Body of pancreas (tissue), 4 donors: ENCODE results near the gene KRTAP5-11. TPM values are rescaled to one million over a fixed set of nuclear protein-coding genes. Genes with fewer than 3 reads are reported as not detected.
"Not testable (repeated sequence)": the region's sequence is repeated elsewhere in the genome, so short reads cannot be mapped to it uniquely, and the experiment has no call there.

Source experiments
- ATAC-seq: fragments of 150-250 bp; one replicate; pipeline ENCODE4 v1.9.1; 2016
- DNase-seq, 4 donors: peaks; one replicate each; pipeline ENCODE4 v3.0.0-alpha.2; 2019
- H3K27ac ChIP-seq, 4 donors: fragments of 200-600 bp; sonication (generic); 1 replicate in 3 of 4; 2 replicates in 1 of 4; pipeline versions ENCODE4 v1.5.1 to v1.6.1; 2016 to 2019; ENCODE audit warnings: mild to moderate bottlenecking in 1 of 4, mixed read lengths in 1 of 4, moderate library complexity in 1 of 4
- H3K27me3 ChIP-seq, 2 donors: fragments of 200-600 bp; sonication (generic); one replicate each; pipeline ENCODE4 v1.6.0; 2016; ENCODE audit warnings: mild to moderate bottlenecking in 1 of 2
- H3K36me3 ChIP-seq, 2 donors: fragments of 200-600 bp; sonication (generic); replicated peaks in 1 of 2; 2 replicates each; pipeline ENCODE4 v1.5.1; 2016; ENCODE audit warnings: low read depth in 2 of 2; ENCODE audit not compliant: insufficient read depth in 1 of 2
- H3K4me1 ChIP-seq: fragments of 200-600 bp; sonication (generic); one replicate; pipeline ENCODE4 v1.6.0; 2016
- H3K4me3 ChIP-seq, 2 donors: fragments of 200-600 bp; sonication (generic); 1 replicate in 1 of 2; 2 replicates in 1 of 2; pipeline ENCODE4 v1.5.1; 2016 to 2019
- H3K9me3 ChIP-seq, 3 donors: fragments of 200-600 bp; sonication (generic); 1 replicate in 2 of 3; 2 replicates in 1 of 3; pipeline ENCODE4 v1.5.1; 2016
- WGBS, 2 donors: methylation state at CpG; one replicate each; pipeline ENCODE4 v1.1.5; 2017; 5-methylcytosine and 5-hydroxymethylcytosine counted together
- intact Hi-C: fragments of 100-400 bp; cut with DNase I; formaldehyde crosslinking; loops from one replicate; pipeline ENCODE4 v1.15.1; 2023
- total RNA-seq, 2 donors: library from RNA; depleted of rRNA; stranded (reverse); fragments of >200 nt; gene quantifications; one replicate each; pipeline ENCODE4 v1.1.0, GENCODE V29; 2016
- TF ChIP-seq, protein P1 (sequence below), 7 experiments: fragments of 450-650 bp in 4 of 7; fragments of 200-600 bp in 3 of 7; sonication (generic) in 3 of 7; IDR thresholded peaks; one replicate each; pipeline ENCODE4 v1.5.1; 2016 to 2019; ENCODE audit warnings: antibody characterized with exemption in 7 of 7

KRTAP5-11 gene
- total RNA-seq, 2 donors from 2014 or later, result not detected

GRCh38 chr11:71607520-71608216, 25.0 kb upstream of the KRTAP5-11 start:
- DNase-seq, H3K4me3 ChIP-seq, intact Hi-C loops, H3K9me3 ChIP-seq, H3K27me3 ChIP-seq, H3K36me3 ChIP-seq, H3K27ac ChIP-seq, H3K4me1 ChIP-seq, ATAC-seq: not testable (repeated sequence)
- WGBS, 2 donors, result 7 to 14% methylated on average over 10 to 52 of the region's 59 CpGs

DNA sequence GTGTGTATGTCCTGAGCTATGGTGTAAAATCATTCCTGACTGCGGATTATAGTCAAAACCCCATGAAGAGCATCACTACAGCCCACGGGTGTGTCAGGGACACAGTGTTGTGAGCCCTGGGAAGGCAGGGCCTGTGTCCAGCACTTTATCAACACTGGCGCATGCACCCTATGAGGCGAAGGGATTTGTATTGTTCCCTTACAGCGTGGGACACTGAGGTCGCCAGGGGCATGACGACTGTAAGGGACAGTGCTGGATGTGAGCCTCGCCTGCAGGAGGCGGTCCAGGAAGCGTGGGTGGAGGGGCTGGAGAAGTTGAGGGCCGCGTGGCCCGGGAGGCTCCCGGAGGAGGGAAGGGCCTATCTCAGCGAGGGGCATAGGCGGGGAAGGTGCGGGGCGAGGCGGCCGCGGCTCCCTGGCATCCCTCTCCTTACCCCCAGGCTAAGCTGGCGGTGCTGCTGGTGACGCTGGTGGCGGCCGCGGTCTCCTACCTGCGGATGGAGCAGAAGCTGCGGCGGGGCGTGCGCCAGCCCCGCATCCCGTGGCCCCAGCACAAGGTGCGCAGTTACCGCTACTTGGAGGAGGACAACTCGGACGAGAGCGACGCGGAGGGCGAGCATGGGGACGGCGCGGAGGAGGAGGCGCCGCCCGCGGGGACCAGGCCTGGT, 24.3 kb upstream of the KRTAP5-11 start:
- 30 to 45% methylated on average over 21 to 42 of the region's 48 CpGs for WGBS, 2 donors
- DNase-seq, H3K36me3 ChIP-seq, ATAC-seq, H3K4me1 ChIP-seq, H3K9me3 ChIP-seq, H3K27ac ChIP-seq, H3K27me3 ChIP-seq, H3K4me3 ChIP-seq, intact Hi-C loops: not testable (repeated sequence)

- H3K27me3 ChIP-seq, ATAC-seq, H3K9me3 ChIP-seq, H3K4me3 ChIP-seq, H3K27ac ChIP-seq, H3K36me3 ChIP-seq, intact Hi-C loops, H3K4me1 ChIP-seq: not testable (repeated sequence)
- WGBS, 2 donors, result 13 to 29% methylated on average over 3 to 16 of the region's 17 CpGs
- TF ChIP-seq, protein P1, sequence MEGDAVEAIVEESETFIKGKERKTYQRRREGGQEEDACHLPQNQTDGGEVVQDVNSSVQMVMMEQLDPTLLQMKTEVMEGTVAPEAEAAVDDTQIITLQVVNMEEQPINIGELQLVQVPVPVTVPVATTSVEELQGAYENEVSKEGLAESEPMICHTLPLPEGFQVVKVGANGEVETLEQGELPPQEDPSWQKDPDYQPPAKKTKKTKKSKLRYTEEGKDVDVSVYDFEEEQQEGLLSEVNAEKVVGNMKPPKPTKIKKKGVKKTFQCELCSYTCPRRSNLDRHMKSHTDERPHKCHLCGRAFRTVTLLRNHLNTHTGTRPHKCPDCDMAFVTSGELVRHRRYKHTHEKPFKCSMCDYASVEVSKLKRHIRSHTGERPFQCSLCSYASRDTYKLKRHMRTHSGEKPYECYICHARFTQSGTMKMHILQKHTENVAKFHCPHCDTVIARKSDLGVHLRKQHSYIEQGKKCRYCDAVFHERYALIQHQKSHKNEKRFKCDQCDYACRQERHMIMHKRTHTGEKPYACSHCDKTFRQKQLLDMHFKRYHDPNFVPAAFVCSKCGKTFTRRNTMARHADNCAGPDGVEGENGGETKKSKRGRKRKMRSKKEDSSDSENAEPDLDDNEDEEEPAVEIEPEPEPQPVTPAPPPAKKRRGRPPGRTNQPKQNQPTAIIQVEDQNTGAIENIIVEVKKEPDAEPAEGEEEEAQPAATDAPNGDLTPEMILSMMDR (IDR thresholded peaks at IDR 0.05), result peak; percentile 19 to 49 (median 38)
- DNase-seq, result peak; percentile 36 to 50 (median 42)
Measured at GRCh38 chr11:71604798-71605488, 22.3 kb upstream of the KRTAP5-11 start.

DNA sequence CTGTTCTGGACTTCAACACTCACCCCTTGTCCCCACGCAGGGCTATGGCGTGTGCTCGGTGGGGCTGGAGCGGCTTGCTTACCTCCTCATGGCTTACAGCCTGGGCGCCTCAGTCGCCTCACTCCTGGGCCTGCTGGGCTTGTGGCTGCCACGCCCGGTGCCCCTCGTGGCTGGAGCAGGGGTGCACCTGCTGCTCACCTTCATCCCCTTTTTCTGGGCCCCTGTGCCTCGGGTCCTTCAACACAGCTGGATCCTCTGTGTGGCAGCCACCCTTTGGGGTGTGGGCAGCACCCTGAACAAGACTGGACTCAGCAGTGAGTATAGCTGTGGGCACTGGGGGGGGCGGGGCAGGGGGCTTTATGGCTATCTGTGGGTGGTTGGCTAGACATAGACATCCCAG, 20.5 kb upstream of the KRTAP5-11 start:
- H3K27me3 ChIP-seq, H3K4me3 ChIP-seq, H3K9me3 ChIP-seq, H3K36me3 ChIP-seq, ATAC-seq, intact Hi-C loops, H3K4me1 ChIP-seq, H3K27ac ChIP-seq, DNase-seq: not testable (repeated sequence)
- WGBS, 2 donors, result 55 to 60% methylated on average over 4 to 9 of the region's 11 CpGs

- peaks cover 10% of the 10 kb centered on the region for H3K4me1 ChIP-seq
- H3K4me3 ChIP-seq, ATAC-seq, H3K9me3 ChIP-seq, H3K27me3 ChIP-seq, intact Hi-C loops, H3K36me3 ChIP-seq: not testable (repeated sequence)
- 26 to 27% methylated on average over 3 to 8 of the region's 8 CpGs for WGBS, 2 donors
- H3K27ac ChIP-seq, result peak overlapping the region in 1 of 4 donors; percentile 66
- peak; percentile 25 to 54 (median 46) for DNase-seq
Measured at GRCh38 chr11:71589546-71589920, 6.9 kb upstream of the KRTAP5-11 start.

- H3K4me1 ChIP-seq, result peaks cover 10% of the 10 kb centered on the region
- H3K4me3 ChIP-seq, H3K9me3 ChIP-seq, ATAC-seq, H3K27me3 ChIP-seq, H3K36me3 ChIP-seq, intact Hi-C loops: not testable (repeated sequence)
- WGBS, 2 donors, result 52 to 61% methylated on average over 11 of the region's 11 CpGs
- DNase-seq, result peak in 3 of 4 donors; percentile 28 to 33 (median 29)
- TF ChIP-seq, protein P1 (IDR thresholded peaks at IDR 0.05), result peak in 2 of 7 experiments; percentile 8 to 21
- H3K27ac ChIP-seq, result peak overlapping the region in 3 of 4 donors; percentile 34 to 69 (median 66)
Measured at GRCh38 chr11:71588822-71589545, 6.3 kb upstream of the KRTAP5-11 start.

DNA sequence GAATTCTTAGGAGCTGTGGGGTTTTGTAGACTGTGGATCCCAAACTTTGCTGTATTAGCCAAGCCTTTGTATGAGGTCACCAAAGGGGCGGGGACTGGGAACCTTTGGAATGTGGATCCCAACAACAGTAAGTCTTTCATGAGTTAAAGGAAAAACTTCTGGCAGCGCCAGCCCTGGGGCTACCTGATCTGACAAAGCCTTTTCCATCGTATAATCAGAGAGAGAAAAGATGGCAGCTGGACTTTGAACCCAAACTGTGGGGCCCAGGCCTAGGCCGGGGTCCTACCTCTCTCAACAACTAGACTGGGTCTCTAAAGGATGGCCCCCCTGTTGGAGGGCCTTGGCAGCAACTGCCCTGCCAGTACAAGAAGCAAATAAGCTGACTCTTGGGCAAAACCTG, 5.6 kb upstream of the KRTAP5-11 start:
- Histone ChIP-seq H3K27ac (peak overlapping the region in 3 of 4 donors; percentile 34 to 69 (median 66)), H3K4me1 (peaks cover 10% of the 10 kb centered on the region)
- DNase-seq, result peak; percentile 49 to 69 (median 59)
- H3K9me3 ChIP-seq, H3K27me3 ChIP-seq, H3K4me3 ChIP-seq, ATAC-seq, intact Hi-C loops, H3K36me3 ChIP-seq: not testable (repeated sequence)
- 13% methylated on average over 4 of the region's 4 CpGs for WGBS, 2 donors

- H3K27ac ChIP-seq, H3K27me3 ChIP-seq, intact Hi-C loops, H3K9me3 ChIP-seq, DNase-seq, H3K36me3 ChIP-seq, H3K4me3 ChIP-seq, ATAC-seq: not testable (repeated sequence)
- peaks cover 10% of the 10 kb centered on the region for H3K4me1 ChIP-seq
- 70 to 71% methylated on average over 5 of the region's 5 CpGs for WGBS, 2 donors
Measured at GRCh38 chr11:71585673-71586072, 3.0 kb upstream of the KRTAP5-11 start.

DNA sequence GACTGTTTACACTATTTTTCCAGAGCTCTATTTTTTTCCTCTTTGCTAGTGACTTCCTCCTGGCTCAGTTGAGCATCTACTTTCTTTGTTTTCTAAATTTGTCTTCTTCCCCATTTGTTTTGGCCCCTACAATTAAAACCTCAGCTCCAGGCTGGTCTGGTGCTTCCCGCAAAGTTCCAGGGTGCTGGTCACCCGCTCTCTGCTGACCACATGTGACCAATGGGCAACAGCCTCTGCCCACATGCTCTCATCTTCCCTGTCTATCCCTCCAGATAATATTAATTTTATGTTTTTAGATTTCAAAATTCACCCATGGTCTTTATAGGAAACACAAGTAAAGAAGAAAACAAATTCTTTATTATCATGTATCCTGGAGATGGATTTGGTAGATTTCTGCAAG, 294 bp upstream of the KRTAP5-11 start:
- DNase-seq, H3K4me1 ChIP-seq, ATAC-seq, H3K9me3 ChIP-seq, H3K27me3 ChIP-seq, H3K36me3 ChIP-seq, intact Hi-C loops, H3K27ac ChIP-seq, H3K4me3 ChIP-seq: not testable (repeated sequence)
- WGBS, 2 donors, result 95 to 96% methylated on average over 2 of the region's 2 CpGs
